H1 (cell line): ENCODE results near the gene ZNF362. TPM values are rescaled to one million over a fixed set of nuclear protein-coding genes. Genes with fewer than 3 reads are reported as not detected.

Experiments
- CTCF ChIA-PET: fragments of 300-600 bp; sonication (Branson Sonifier 250); formaldehyde crosslinking; loops from one replicate; lab custom pipeline; 2021; ENCODE audit not compliant: partially characterized antibody; lab: Charles Lee
- POLR2A ChIA-PET: fragments of 300-600 bp; sonication (Branson Sonifier 250); formaldehyde crosslinking; loops from one replicate; lab custom pipeline; 2021; ENCODE audit warnings: inconsistent platforms; ENCODE audit not compliant: partially characterized antibody; lab: Charles Lee
- DNase-seq, 2 experiments: peaks; one replicate each; pipeline versions ENCODE4 v3.0.0 to v3.0.0-alpha.2; 2010 to 2022; ENCODE audit warnings: low spot score in 2 of 2, low read depth in 1 of 2, mixed read lengths in 1 of 2
- FAIRE-seq: peaks from 2 replicates; lab custom pipeline; 2011; peaks lifted over from hg19 to GRCh38; lab: Jason Lieb, UNC
- H2AFZ ChIP-seq: 2 replicates; pipeline ENCODE4 v1.8.1; 2012; ENCODE audit warnings: low read length, inconsistent platforms
- H2AK5ac ChIP-seq: 2 replicates; pipeline ENCODE4 v1.6.1; 2013; ENCODE audit warnings: low read depth, low read length
- H2BK120ac ChIP-seq: replicated peaks from 2 replicates; pipeline ENCODE3; 2013; ENCODE audit warnings: low read depth, low read length, inconsistent platforms
- H2BK12ac ChIP-seq: 2 replicates; pipeline ENCODE4 v1.6.1; 2013; ENCODE audit warnings: low read depth, low read length
- H2BK15ac ChIP-seq: 2 replicates; pipeline ENCODE4 v1.6.1; 2013; ENCODE audit warnings: low read length
- H2BK20ac ChIP-seq: 2 replicates; pipeline ENCODE4 v1.6.1; 2013; ENCODE audit warnings: low read length
- H2BK5ac ChIP-seq: 2 replicates; pipeline ENCODE4 v1.6.1; 2013; ENCODE audit warnings: low read depth, low read length
- H3K14ac ChIP-seq: 2 replicates; pipeline ENCODE4 v1.6.1; 2013; ENCODE audit warnings: inconsistent platforms; ENCODE audit not compliant: insufficient read length
- H3K18ac ChIP-seq: 2 replicates; pipeline ENCODE4 v1.6.1; 2013; ENCODE audit warnings: low read length; ENCODE audit errors: extremely low read depth
- H3K23ac ChIP-seq: 2 replicates; pipeline ENCODE4 v1.6.1; 2013; ENCODE audit warnings: inconsistent platforms; ENCODE audit not compliant: insufficient read length
- H3K23me2 ChIP-seq: 2 replicates; pipeline ENCODE4 v1.6.1; 2013; ENCODE audit warnings: low read depth, low read length
- H3K27ac ChIP-seq: 2 replicates; pipeline ENCODE4 v1.6.1; 2011; ENCODE audit warnings: low read depth, low read length, inconsistent platforms
- H3K27me3 ChIP-seq, 4 experiments: replicated peaks in 1 of 4; 1 replicate in 1 of 4; 2 replicates in 3 of 4; pipeline versions ENCODE4 v1.6.1 to v1.8.1; 2011 to 2013; ENCODE audit warnings: low read length in 3 of 4, mild to moderate bottlenecking in 3 of 4, inconsistent platforms in 2 of 4, mixed read lengths in 2 of 4, moderate library complexity in 1 of 4; ENCODE audit not compliant: control insufficient read depth in 3 of 4, insufficient read depth in 3 of 4; ENCODE audit errors: extremely low read depth in 1 of 4
- H3K36me3 ChIP-seq, 4 experiments: 2 replicates each; pipeline versions ENCODE4 v1.6.1 to v1.8.1; 2011 to 2013; ENCODE audit warnings: mild to moderate bottlenecking in 4 of 4, low read length in 3 of 4, moderate library complexity in 2 of 4, control low read depth in 1 of 4, inconsistent platforms in 1 of 4; ENCODE audit not compliant: insufficient read depth in 4 of 4, control insufficient read depth in 2 of 4
- H3K4ac ChIP-seq: replicated peaks from 2 replicates; pipeline ENCODE3; 2013; ENCODE audit warnings: low read length, low read depth, mixed read lengths, inconsistent platforms; ENCODE audit not compliant: insufficient read length
- H3K4me1 ChIP-seq, 4 experiments: replicated peaks in 1 of 4; 1 replicate in 1 of 4; 2 replicates in 3 of 4; pipeline versions ENCODE4 v1.6.1 to v1.8.1; 2011 to 2013; ENCODE audit warnings: low read length in 3 of 4, inconsistent platforms in 2 of 4, mixed read lengths in 1 of 4; ENCODE audit not compliant: insufficient read depth in 4 of 4, control insufficient read depth in 3 of 4
- H3K4me2 ChIP-seq, 2 experiments: 2 replicates each; pipeline versions ENCODE4 v1.6.1 to v1.8.1; 2011 to 2013; ENCODE audit warnings: low read depth in 2 of 2, low read length in 2 of 2, control low read depth in 1 of 2, inconsistent platforms in 1 of 2, mild to moderate bottlenecking in 1 of 2; ENCODE audit not compliant: insufficient read depth in 1 of 2
- H3K4me3 ChIP-seq, 4 experiments: fragments of 200-600, 300-600 bp in 1 of 4; sonication (generic), shearing (Covaris generic), sonication (Bioruptor Twin) in 1 of 4; 2 replicates each; pipeline versions ENCODE4 v1.5.1 to v1.8.1; 2011 to 2016; ENCODE audit warnings: low read length in 4 of 4, low read depth in 3 of 4, control low read depth in 2 of 4, inconsistent platforms in 2 of 4, mild to moderate bottlenecking in 2 of 4, mixed read lengths in 1 of 4, moderate library complexity in 1 of 4; ENCODE audit not compliant: insufficient read depth in 2 of 4; ENCODE audit errors: extremely low read depth in 1 of 4
- H3K56ac ChIP-seq: replicated peaks from 2 replicates; pipeline ENCODE3; 2013; ENCODE audit warnings: low read depth, mild to moderate bottlenecking, mixed read lengths, low read length, inconsistent platforms; ENCODE audit not compliant: insufficient read length
- H3K79me1 ChIP-seq: 2 replicates; pipeline ENCODE4 v1.6.1; 2013; ENCODE audit warnings: low read depth, low read length, control low read depth
- H3K79me2 ChIP-seq, 2 experiments: 2 replicates each; pipeline versions ENCODE4 v1.6.1 to v1.8.1; 2012 to 2013; ENCODE audit warnings: low read length in 2 of 2, mild to moderate bottlenecking in 2 of 2, inconsistent platforms in 1 of 2; ENCODE audit not compliant: insufficient read depth in 2 of 2, control insufficient read depth in 1 of 2
- H3K9ac ChIP-seq, 4 experiments: replicated peaks in 1 of 4; 1 replicate in 1 of 4; 2 replicates in 3 of 4; pipeline versions ENCODE4 v1.6.1 to v1.8.1; 2011 to 2013; ENCODE audit warnings: low read depth in 3 of 4, low read length in 3 of 4, control low read depth in 2 of 4, mild to moderate bottlenecking in 2 of 4, moderate library complexity in 2 of 4, inconsistent platforms in 1 of 4; ENCODE audit errors: extremely low read depth in 1 of 4
- H3K9me3 ChIP-seq, 2 experiments: 2 replicates each; pipeline versions ENCODE4 v1.6.1 to v1.8.1; 2012 to 2013; ENCODE audit warnings: mild to moderate bottlenecking in 2 of 2, moderate library complexity in 2 of 2, control low read depth in 1 of 2, inconsistent platforms in 1 of 2, low read depth in 1 of 2, low read length in 1 of 2, mixed read lengths in 1 of 2; ENCODE audit not compliant: insufficient read depth in 2 of 2
- H4K20me1 ChIP-seq, 2 experiments: replicated peaks in 1 of 2; 2 replicates each; pipeline versions ENCODE3 to v1.8.1; 2011 to 2013; ENCODE audit warnings: inconsistent platforms in 2 of 2, low read length in 2 of 2, mild to moderate bottlenecking in 1 of 2; ENCODE audit not compliant: insufficient read depth in 2 of 2, control insufficient read depth in 1 of 2
- H4K5ac ChIP-seq: 2 replicates; pipeline ENCODE4 v1.6.1; 2013; ENCODE audit warnings: low read length, low read depth, mixed read lengths, inconsistent platforms; ENCODE audit not compliant: insufficient read length
- H4K8ac ChIP-seq: 2 replicates; pipeline ENCODE4 v1.8.0; 2013; ENCODE audit warnings: mild to moderate bottlenecking, moderate library complexity, low read length, inconsistent platforms; ENCODE audit not compliant: insufficient read depth; ENCODE audit errors: extremely low read depth
- H4K91ac ChIP-seq: replicated peaks from 2 replicates; pipeline ENCODE3; 2013; ENCODE audit warnings: low read length, mixed read lengths, inconsistent platforms; ENCODE audit not compliant: insufficient read length
- BRCA1 ChIP-seq: IDR thresholded peaks from 2 replicates; pipeline ENCODE4 v1.6.1; 2012; ENCODE audit warnings: low read depth, low read length, improper control_type of control experiment
- CEBPB ChIP-seq: IDR thresholded peaks from 2 replicates; pipeline ENCODE4 v1.6.1; 2012; ENCODE audit warnings: low read depth, low read length
- EGR1 ChIP-seq: IDR thresholded peaks from 2 replicates; pipeline ENCODE4 v1.6.1; 2011; ENCODE audit warnings: low read depth, low read length, borderline replicate concordance
- JUND ChIP-seq: IDR thresholded peaks from 2 replicates; pipeline ENCODE4 v1.6.1; 2011; ENCODE audit warnings: mild to moderate bottlenecking, improper control_type of control experiment, low read length
- PHF8 ChIP-seq: fragments of 200-600 bp; sonication (generic); conservative IDR thresholded peaks from 2 replicates; pipeline ENCODE4 v1.7.1; 2012; ENCODE audit warnings: low read depth, mild to moderate bottlenecking, inconsistent platforms, low read length, moderate library complexity
- RAD21 ChIP-seq, 2 experiments: IDR thresholded peaks in 1 of 2; conservative IDR thresholded peaks in 1 of 2; 2 replicates each; pipeline ENCODE4 v1.6.1; 2011; ENCODE audit warnings: low read depth in 2 of 2, low read length in 2 of 2, improper control_type of control experiment in 1 of 2, inconsistent platforms in 1 of 2, mild to moderate bottlenecking in 1 of 2, moderate library complexity in 1 of 2
- RFX5 ChIP-seq: IDR thresholded peaks from 2 replicates; pipeline ENCODE4 v1.6.1; 2011; ENCODE audit warnings: low read depth, low read length, improper control_type of control experiment, borderline replicate concordance
- SP4 ChIP-seq: IDR thresholded peaks from 2 replicates; pipeline ENCODE4 v1.6.1; 2012; ENCODE audit warnings: low read length, inconsistent platforms
- TCF12 ChIP-seq: IDR thresholded peaks from 2 replicates; pipeline ENCODE4 v1.6.1; 2011; ENCODE audit warnings: low read depth, mild to moderate bottlenecking, low read length
- WGBS, 2 experiments: shearing (Covaris generic) in 1 of 2; methylation state at CpG; one replicate each; pipeline versions ENCODE4 v1.1.6 to v1.1.7; 2013 to 2015; ENCODE audit warnings: low lambda C conversion rate in 2 of 2, mixed read lengths in 2 of 2, inconsistent platforms in 1 of 2, low coverage in 1 of 2, missing lambda C conversion rate in 1 of 2; ENCODE audit not compliant: insufficient replicate concordance in 2 of 2, insufficient coverage in 1 of 2, insufficient read length in 1 of 2; ENCODE audit errors: extremely low coverage in 1 of 2, missing lambda C conversion rate in 1 of 2; 5-methylcytosine and 5-hydroxymethylcytosine counted together
- polyA plus RNA-seq, 7 experiments: library from polyadenylated mRNA; depleted of rRNA in 3 of 7; stranded (reverse) in 5 of 7; unstranded in 2 of 7; fragments of >200 nt in 5 of 7; fragments of 200-250 nt in 2 of 7; gene quantifications; 1 replicate in 5 of 7; 2 replicates in 1 of 7; 4 replicates in 1 of 7; pipeline versions ENCODE4 v1.2.1 to v1.2.3, GENCODE V29; 2011 to 2013; ENCODE audit warnings: missing spikeins in 2 of 7, mixed read lengths in 2 of 7
- total RNA-seq: library from RNA; stranded (reverse); fragmentation: NEBNext Ultra II Directional; extraction: Animal tissue kit (Norgen Biotek cat#: 25700); gene quantifications from 2 replicates; pipeline ENCODE4 v1.2.1, GENCODE V29; 2021
- TF ChIP-seq, protein P1 (sequence below): IDR thresholded peaks from 2 replicates; pipeline ENCODE4 v1.6.1; 2012; ENCODE audit warnings: inconsistent platforms

ZNF362 gene
- total and polyA plus RNA-seq, 2 of the 8 experiments (the other 6 are each of a cell fraction or from before 2014, with no cell fraction given) = 24.2 to 27.8 TPM

DNA sequence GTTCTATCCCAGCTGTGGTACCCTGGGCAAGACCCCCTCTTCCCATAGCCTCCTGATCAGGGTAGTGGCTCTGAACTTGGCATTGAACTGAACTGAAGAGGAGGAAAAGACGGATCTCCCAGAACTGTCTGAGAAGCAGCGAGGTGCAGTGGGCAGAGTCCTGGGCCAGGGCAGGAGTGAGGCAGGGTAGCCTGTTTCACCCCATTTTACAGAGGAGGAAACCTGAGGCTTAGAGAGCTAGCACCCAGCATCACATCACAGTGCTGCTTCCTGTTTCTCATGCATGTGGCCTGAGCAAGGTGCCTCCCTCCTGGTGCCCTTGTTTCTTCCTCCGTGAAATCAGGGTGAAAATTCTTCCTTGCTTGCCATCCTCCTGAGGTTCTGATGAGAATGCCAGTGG, 17.1 kb downstream of the ZNF362 start:
- H2BK5ac ChIP-seq = no peak overlapping the region
- DNase-seq (no peak), FAIRE-seq (no peak)
- peaks cover 2 to 26% of the 10 kb centered on the region in 2 experiments for H4K20me1 ChIP-seq
- H3K14ac ChIP-seq = no peak overlapping the region
- H3K23ac ChIP-seq = no peak overlapping the region
- H3K23me2 ChIP-seq = no peaks in the 10 kb centered on the region
- no peak overlapping the region; the same call in 1 of the 2 replicates for H4K8ac ChIP-seq
- no peak overlapping the region for H3K4ac ChIP-seq
- H3K79me2 ChIP-seq = 0 out of 4 replicates have a peak, but pooled peaks cover 0 to 8% of the 10 kb centered on the region in 2 experiments
- peaks cover 10% of the 10 kb centered on the region for H3K79me1 ChIP-seq
- peak overlapping the region; percentile 32; the same call in 1 of the 2 replicates for H3K18ac ChIP-seq
- H2BK120ac ChIP-seq = no peak overlapping the region
- H3K4me1 ChIP-seq = peaks cover 0 to 13% (median 3%) of the 10 kb centered on the region in 4 experiments; a peak in 5 of 7 replicates
- H3K9ac ChIP-seq = no peak overlapping the region
- CTCF ChIA-PET = interaction anchor here (1.4 to 1.8 kb wide), 2 partner anchors 9 to 22 kb away, joined by 4 to 6 read pairs; no protein-coding TSS in a partner anchor
- no peak overlapping the region for H2AK5ac ChIP-seq
- H3K4me3 ChIP-seq = no peak overlapping the region
- peaks cover 0 to 5% (median 2%) of the 10 kb centered on the region in 4 experiments; a peak in 2 of 8 replicates for H3K36me3 ChIP-seq
- H3K27me3 ChIP-seq = no peaks in the 10 kb centered on the region
- WGBS, 2 experiments = 88% methylated on average over 3 of the region's 3 CpGs; no CpG with 5 or more reads in 1 of the 2 experiments
- no peak overlapping the region for H3K27ac ChIP-seq
- no peaks in the 10 kb centered on the region for H3K9me3 ChIP-seq
- H3K56ac ChIP-seq = no peak overlapping the region
- H2BK15ac ChIP-seq = no peak overlapping the region
- H4K91ac ChIP-seq = no peak overlapping the region
- TF ChIP-seq, protein P1, sequence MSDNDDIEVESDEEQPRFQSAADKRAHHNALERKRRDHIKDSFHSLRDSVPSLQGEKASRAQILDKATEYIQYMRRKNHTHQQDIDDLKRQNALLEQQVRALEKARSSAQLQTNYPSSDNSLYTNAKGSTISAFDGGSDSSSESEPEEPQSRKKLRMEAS = no peak
- no peak for TF ChIP-seq TCF12
- no peak for TF ChIP-seq RAD21 (IDR thresholded peaks at IDR 0.05 in 1 of 2, conservative IDR thresholded peaks at IDR 0.05 in 1 of 2; ENCODE audit: low read depth in 2 of 2, low read length in 2 of 2)
- TF ChIP-seq BRCA1 = no peak
- no peak for TF ChIP-seq PHF8
- no peak for TF ChIP-seq RFX5
- TF ChIP-seq EGR1 = no peak
- TF ChIP-seq SP4 = no peak
- no peak for TF ChIP-seq CEBPB
- TF ChIP-seq JUND = no peak
- no peak overlapping the region for H2AFZ ChIP-seq
- H3K4me2 ChIP-seq = no peak overlapping the region
- H2BK12ac ChIP-seq = no peak overlapping the region
- no peak overlapping the region for H4K5ac ChIP-seq
- no peak overlapping the region for H2BK20ac ChIP-seq
- POLR2A ChIA-PET = interaction anchor here (1.8 to 2.4 kb wide), 2 partner anchors 9 to 18 kb away, joined by 5 to 6 read pairs; no protein-coding TSS in a partner anchor
